HG03060 (cell line): Measurements from ENCODE around the gene ANGPTL7.

Experiments
- ATAC-seq: cut with Tn5 transposase; IDR thresholded peaks from one replicate; pipeline ENCODE4 v1.9.1; 2021; ENCODE audit warnings: low read depth, moderate number of reproducible peaks; ENCODE audit not compliant: unreplicated experiment

ANGPTL7 gene

DNA sequence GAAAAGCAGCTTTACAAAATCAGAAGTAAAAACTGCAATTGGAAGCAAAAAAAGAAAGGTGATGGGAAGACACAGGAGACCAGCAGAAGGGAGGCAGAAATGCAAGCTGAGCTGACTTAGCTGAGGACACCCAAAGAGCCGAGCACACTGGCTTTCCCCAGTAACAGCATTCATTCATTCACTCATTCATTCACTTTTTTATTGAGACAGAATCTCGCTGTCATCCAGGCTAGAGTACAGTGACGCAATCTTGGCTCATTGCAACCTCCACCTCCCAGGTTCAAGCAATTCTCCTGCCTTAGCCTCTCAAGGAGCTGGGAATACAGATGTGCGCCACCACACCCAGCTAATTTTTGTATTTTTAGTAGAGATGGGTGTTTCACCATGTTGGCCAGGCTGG lies 8.2 kb downstream of the ANGPTL7 start:
- no peak for ATAC-seq

DNA sequence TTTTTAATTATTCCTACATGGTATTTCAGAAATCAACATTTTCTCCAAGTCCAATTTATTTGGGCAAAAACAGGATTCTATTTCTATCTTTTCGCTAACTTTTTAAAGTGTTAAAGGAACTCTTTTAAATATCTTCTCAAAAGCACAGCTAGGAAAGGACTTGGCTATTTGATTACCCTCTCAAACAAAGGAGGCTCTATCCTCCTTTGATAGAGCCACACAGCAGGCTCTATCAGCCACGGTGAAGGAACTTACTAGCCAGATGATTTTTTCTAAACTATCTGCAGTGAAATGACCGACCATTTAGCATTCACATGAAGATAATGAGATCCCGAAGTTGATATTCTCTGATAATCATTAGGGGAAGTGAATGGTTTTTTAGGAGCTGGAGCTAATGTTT lies 9.1 kb downstream of the ANGPTL7 start:
- ATAC-seq = no peak

DNA sequence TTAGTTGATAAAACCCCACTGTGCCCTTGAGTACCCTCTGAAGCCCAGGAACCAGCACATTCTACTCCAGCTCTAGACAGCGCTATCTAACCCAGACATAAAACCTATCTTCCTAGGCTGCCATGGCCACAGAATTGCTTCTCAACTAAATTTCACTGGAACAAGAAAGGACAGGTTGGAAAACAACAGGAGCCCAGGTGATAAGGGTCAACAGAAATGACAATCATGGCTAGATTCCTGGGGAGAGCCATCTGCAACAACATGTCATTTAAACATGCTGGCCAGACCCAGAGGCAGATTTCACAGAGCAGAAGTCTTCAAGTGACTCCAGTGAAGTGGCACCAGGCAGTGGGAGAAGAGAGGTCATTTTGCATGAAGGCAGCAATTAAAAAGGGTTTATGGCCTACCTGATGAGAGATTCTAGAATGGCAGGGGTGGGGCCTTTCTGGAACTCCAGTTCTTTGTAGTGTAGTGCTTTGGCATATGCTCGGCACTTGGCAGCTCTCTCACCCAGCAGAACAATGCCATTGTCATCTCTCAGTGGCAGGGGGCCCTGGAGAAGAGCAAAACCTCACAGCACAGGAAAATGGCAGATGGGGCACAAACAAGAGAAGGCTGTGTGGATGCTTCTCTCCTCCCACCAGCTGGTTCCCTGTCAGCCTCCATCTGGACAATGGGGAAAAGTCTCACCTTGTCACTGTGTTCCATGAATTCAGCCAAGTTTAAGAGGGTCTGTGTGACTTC lies 9.9 kb downstream of the ANGPTL7 start:
- no peak for ATAC-seq

- no peak for ATAC-seq
Measured at GRCh38 chr1:11204396-11205190, 15.4 kb downstream of the ANGPTL7 start.

DNA sequence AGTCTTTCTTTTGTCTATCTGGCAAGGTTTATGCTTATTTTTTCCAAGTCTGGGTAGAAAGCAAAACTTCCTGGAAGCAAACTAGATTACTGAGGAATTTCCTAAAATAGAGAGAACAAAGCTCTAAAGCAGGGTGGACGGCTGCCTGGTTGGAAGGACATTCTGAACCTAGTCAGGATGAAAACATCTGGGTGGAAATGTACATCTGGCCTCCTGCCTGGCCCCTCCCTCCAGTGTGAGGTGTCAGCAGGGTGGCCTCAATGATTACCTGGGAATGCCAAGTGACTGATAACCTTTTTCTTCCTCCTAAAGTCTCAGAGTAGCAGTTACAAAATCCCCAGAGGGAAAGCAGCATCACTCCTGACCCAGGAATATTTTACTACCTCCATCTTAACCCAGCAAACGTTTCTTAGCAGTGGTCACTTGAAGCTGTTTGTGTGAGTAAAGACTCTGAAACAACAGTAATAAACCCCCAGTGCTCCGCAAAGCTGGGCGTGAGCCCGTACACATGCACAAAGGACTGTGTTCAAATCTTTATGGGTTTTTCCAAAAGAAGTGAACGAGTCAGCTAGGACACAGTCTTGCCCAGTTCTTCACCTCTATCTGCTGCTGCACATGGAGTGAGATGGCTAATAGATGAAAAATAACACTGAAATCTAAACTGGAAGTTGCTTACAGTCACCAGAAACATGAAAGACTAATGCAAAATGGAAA lies 18.9 kb downstream of the ANGPTL7 start:
- ATAC-seq = no peak

GRCh38 chr1:11211461-11211860 lies 22.3 kb downstream of the ANGPTL7 start:
- no peak for ATAC-seq

DNA sequence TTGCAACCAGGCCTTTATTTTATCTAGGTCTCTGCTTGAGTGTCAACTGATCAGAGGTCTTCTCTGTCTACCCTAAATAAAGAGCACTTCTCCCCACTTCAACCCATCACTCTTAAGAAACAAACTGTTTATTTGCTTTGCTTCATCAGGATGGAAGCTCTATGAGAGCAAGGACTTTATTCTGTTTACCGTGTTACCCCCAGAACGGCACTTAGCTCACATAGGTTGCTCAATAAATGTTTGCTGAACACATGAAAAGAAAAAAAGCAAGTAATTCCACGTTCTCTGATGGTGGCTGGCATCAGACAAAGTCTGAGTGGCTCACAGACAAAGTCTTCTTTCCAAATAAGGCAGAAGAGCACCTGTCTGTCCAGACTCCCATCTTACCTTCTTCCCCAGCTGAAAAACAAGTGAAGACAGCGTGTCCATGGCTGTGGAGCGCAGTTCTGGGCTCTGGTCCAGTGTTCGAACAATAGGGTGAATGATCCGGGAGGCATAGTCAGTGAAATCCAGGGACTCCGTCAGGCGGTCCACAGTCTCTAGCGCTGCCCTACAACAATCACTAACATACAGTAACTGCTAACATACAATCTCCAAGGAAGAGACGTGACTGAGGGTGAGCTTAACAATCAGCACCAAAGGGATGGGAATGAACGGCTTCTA lies 22.9 kb downstream of the ANGPTL7 start:
- ATAC-seq = no peak

DNA sequence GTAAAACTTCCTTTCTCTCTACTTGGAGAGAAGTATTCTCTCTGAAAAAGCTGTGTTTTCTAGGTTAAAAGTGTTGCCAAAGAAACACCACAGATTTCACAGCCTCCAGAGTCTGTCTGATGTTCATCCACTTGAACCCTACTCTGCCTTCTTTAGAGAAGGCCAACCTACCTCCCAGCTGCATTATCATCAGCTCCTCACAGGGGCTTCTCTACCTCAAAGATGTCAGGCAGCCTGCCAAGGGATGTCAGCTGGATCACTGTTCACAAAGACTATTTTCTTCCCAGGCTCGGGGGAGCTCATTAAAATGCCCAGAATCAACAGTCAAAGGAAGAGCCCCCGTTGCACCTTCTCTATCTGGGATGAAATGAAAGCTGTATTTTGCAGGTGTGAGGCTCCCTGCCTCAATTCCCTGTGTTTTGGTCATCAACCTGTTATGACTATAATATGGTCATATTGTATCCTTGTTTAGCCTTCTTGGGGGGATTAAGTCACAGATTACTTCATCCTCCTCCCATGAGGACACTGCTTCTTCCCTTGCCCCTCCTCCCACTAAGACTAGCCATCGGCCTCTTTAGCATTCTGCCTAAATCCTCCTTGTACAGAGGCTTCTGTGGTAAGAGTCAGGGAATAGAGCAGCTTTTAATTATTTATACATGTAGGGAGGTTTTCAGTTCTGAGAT lies 25.7 kb downstream of the ANGPTL7 start:
- ATAC-seq = no peak

GRCh38 chr1:11215381-11216005 lies 26.3 kb downstream of the ANGPTL7 start:
- ATAC-seq = no peak

- no peak for ATAC-seq
Measured at GRCh38 chr1:11216074-11216473, 26.9 kb downstream of the ANGPTL7 start.

DNA sequence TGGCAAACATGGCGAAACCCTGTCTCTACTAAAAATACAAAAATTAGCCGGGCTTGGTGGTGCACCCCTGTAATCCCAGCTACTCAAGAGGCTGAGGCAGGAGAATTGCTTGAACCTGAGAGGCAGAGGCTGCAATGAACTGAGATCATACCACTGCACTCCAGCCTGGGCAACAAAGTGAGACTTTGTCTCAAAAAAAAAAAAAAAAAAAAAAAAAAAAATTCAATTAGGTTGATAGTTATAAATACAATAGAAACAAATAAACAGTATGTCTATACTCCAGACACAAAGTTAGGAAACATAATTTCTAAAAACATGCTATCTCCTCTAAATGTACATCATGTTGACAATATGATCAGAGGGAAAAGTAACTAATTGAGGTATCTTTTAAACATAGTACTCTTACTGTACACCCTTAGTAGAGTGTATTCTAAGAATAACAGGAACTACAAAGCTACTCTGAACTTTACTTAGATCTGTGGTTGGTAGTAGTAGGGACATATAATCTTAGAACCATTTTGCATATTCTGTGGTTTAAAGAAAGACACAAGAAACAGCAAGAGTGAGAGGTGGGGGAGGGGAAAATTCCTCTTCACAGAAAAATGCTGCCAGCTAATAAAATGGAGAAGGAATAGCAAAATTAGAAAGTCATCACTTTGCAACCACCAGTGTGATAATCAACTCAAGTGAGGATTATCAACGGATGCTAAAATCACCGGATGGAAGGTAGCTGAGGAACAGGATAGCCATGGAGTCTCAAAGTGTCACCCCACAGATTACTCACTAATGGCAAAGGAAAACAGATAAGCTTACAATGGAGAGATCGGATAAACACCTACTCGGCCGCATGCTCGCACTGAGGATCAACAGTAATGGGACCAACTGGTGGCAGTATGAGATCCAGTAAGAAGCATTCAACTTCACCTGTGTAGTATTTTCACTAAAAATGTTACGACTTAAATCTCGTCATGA lies 38.2 kb downstream of the ANGPTL7 start:
- no peak for ATAC-seq

- no peak for ATAC-seq
Measured at GRCh38 chr1:11229203-11229602, 40.0 kb downstream of the ANGPTL7 start.

- no peak for ATAC-seq
Measured at GRCh38 chr1:11233208-11233607, 44.1 kb downstream of the ANGPTL7 start.

- ATAC-seq = no peak
Measured at GRCh38 chr1:11237356-11237755, 48.2 kb downstream of the ANGPTL7 start.

DNA sequence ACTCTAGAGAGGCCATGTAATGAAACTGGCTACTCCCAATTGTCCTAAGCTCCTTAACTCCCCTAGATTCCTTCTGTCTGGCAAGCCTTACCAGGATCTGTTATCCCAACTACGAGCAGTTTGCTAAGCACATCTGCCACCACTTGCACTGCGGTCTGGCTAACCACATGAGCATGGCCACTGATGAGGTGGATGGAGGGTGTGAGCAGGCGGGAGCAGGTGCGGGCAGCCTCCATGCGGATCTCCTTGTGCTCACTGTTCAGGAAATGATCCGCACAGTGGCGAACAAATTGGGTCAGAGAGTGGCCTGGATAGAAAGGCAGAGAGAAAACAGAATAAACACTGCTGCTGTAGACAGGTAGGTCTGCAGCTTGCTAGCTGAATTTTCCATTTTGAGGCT lies 49.2 kb downstream of the ANGPTL7 start:
- ATAC-seq = no peak

GRCh38 chr1:11245248-11245647 lies 56.1 kb downstream of the ANGPTL7 start:
- no peak for ATAC-seq
